ENCODE data around the gene RARG.

The RARG gene

DNA sequence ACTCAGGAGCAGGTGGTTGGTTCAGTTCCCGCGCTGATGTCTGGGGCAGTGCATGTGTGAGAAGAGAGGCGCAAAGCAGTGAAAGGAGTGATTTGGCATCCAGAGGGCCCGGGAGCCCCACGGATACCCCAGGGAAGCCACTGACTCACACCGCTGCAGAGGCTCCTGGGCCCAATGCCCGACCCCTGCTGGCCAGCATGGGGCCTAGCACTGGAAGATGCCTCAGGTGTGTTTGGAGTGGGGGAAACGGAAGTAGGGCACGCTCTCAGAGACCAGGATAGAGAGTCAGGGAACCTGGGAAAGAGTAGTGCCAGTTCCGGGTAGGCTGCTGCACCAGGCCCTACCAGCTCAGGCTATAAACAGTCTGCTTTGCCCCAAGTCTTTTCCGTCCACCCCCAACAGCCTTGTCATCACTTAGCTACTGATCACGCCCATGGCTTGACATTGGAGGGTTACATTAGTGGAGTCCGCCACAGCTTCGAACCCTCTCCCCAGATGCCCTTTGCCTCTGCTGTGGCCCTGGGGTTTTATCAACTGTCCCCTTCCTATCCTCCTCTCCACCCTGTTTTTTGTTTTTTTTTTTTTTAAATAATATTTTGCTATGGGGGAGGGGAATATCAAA is 41.8 kb downstream of the RARG start:
- peak; percentile 89 for DNase-seq

DNA sequence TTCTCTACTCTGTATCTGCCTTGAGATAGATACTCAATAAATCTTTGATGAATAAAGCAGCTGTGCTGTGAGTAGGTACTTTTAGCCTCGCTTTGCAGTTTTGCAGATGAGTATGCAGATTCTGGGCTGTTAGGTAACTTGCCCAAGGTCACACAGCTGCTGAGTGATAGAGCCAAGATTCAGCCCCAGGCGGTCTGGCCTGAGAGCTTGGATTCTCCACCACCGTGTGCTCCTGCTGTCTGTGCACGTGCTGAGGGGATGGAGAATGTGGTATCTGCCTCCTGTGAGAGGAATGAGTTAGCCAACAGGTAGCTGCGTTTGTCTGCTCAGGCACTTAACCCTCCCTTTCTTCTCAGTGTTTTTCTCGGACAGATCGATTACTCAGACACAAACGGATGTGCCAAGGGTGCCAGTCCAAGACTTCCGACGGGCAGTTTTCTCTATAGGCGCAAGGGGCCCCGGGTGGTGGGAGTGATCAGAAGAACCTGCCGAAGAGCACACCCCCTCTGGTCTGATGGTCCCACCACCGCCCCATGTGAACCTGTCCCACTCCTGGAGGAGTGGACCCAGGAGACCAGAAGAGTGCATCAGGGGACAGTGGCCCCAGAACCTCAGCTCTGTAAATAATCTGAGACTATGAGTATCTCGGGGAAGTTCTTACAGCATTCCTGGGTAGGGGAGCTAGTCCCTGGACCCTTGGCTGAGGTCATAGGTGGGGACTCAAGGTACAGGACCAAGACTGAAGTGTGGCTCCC is 44.7 kb downstream of the RARG start:
- DNase-seq: peak; percentile 81

DNA sequence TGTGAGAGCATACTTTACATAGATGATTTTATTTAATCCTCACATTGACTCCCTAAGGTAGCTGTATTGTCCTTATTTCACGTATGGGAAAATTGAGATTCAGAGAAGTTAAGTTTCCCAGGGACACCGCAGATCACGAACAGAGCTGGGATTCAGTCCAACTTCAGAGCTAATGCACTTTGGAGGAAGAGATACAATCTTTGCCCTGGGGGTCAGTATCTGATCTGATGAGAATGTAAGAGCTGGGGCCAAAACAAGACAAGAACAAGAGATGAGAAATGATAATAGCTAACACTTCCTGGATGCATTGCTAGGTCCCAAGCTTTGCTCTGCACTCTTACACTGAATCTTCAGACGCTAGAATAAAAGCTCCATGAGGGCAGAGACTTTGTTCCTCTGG is 45.3 kb downstream of the RARG start:
- DNase-seq: peak; percentile 68

- peak; percentile 46 for DNase-seq
These were observed 46.3 kb downstream of the RARG start for GRCh38 chr12:53185582-53186153.

DNA sequence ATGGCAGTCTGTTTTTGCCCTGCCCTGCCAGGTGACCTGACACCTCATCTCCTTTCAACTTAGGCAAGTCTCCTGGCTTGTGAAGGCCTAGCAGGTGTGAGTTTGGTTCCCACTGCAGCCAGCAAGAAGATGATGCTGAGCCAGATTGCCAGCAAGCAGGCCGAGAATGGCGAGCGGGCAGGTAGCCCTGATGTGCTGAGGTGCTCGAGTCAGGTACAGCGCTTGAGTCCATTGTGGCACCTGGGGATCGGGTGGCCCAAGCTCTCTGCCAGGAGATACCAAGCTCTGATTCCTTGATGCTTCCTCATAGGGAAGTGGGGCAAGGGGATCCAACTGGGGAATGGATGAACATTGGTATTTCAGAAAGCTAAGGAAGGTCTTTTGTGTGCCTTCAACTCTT is 47.2 kb downstream of the RARG start:
- peak; percentile 48 for DNase-seq

- DNase-seq: no peak
These were observed 49.1 kb downstream of the RARG start for GRCh38 chr12:53182903-53183302.

DNA sequence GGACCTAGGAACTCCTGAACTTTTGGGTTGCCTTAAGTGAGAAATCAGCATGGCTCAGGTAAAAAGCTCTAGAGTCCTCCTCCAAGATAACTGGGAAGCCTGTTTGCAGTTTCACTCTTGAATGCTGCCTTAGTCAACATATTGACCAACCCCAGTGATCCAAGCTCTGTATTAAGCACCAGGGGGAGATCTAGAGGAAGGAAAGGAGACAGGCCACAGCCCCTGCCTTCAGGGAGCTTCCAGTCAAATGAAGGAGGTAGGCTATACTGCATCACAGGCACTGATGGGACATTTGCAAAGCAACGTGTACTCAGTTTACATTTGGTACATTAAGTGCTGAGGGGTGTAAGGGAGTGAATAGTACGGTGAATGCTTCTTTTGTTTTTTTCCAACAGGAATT is 50.1 kb downstream of the RARG start:
- DNase-seq: no peak

DNA sequence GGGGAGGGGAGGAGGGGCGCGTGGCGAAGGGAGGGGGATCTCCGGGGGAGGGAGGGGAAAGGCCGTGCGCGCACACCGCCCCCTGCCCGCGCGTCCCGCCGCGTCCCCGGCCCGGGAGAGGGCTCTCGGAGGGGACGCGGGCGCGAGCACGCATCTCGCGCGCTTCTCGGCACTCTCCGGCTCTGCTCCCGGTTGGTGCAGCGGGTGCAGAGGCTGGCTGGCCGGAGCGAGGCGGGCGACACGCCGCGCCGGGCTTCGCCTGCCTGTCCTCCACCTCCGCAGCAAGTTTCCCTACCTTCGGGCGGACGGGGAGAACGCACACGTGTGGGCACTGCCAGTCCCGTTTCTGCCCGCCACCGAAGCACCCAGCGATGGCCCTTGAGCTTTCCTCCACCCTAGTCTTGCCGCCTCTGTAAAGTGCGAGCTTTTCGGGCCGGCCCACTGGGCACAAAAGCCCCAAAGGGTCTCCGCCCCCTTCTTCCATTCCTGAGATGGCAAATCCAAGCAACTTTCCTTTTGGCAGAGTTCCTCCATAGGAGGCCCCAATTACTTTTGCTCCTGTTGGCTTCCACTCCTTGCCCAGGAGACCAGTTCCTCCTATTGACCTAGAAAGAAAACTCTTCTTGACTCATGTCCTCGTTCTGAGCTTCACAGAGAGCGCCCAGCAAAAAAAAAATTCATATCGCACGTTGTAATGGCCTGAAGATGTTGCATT is 50.9 kb downstream of the RARG start:
- DNase-seq: peak; percentile 94

GRCh38 chr12:53180220-53180930 is 51.6 kb downstream of the RARG start, which contains the start of the genes CSAD and ZNF740:
TSS of gene CSAD (minus strand) at chr12:53180925. CDS start at chr12:53173470, 7,455 bp downstream.
TSS of gene ZNF740 (plus strand) at chr12:53180722. CDS start at chr12:53181984, 1,262 bp downstream.
- peak; percentile 100 for DNase-seq

- DNase-seq: no peak
These were observed 52.3 kb downstream of the RARG start for GRCh38 chr12:53179687-53180219.

DNA sequence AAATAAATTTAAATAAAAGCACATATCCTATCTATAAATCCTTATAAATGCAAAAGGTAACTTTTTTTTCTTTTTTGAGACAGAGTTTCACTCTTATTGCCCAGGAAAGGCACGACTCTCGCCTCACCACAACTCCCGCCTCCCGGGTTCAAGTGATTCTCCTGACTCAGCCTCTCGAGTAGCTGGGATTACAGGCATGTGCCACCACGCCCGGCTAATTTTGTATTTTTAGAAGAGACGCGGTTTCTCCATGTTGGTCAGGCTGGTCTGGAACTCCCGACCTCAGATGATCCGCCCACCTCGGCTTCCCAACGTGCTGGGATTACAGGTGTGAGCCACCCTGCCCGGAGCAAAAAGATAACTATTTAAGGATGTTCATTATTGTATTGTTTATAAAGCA is 53.2 kb downstream of the RARG start:
- peak; percentile 16 for DNase-seq

DNA sequence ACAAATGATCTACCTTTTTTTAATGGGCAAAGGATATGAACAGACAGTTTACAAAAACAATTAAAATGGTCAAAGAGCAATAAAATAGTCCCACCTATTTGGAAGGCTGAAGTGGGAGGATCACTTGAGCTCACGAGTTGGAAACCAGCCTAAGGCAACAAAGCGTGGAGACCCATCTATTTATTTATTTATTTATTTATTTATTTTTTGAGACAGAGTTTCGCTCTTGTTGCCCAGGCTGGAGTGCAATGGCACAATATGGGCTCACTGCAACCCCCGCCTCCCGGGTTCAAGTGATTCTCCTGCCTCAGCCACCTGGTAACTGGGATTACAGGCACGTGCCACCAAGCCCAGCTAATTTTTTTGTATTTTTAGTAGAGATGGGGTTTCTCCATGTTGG is 54.6 kb downstream of the RARG start:
- DNase-seq: peak; percentile 11

- DNase-seq: no peak
These were observed 55.3 kb downstream of the RARG start for GRCh38 chr12:53176750-53177149.

DNA sequence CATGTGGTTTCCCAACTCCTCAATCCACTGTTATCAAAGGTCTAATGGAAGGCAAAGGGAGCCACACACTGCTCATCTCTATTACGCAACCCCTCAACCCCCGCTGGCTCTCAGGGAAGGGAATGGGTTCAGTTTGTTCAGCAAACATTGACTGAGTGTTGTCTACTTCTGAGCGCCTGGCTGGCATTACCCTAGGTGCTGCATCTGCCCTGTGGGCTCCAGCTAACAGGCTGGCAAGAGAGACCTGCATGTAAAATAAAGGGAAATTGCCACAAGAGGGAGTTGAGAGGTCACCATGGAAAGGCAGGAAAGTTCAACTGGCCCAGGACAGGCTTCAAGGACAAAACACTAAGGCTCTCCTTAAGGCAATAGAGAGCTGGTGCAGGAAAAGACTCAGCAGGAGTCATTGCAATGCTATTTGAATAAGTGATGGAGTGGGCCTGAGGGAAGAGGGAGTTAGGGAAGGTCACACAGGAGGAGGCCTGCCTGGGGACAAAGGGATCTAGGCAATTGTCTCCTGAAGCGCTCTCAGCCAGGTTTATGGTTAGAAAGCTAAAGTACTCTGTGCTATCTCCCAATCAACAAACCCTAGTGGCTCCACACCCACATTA is 57.0 kb downstream of the RARG start:
- peak; percentile 94 for DNase-seq

GRCh38 chr12:53173085-53173715 is 58.8 kb downstream of the RARG start:
- peak; percentile 90 for DNase-seq

GRCh38 chr12:53172352-53172751 is 59.7 kb downstream of the RARG start:
- peak; percentile 89 for DNase-seq

- DNase-seq: no peak
These were observed 60.2 kb downstream of the RARG start for GRCh38 chr12:53171725-53172329.

DNA sequence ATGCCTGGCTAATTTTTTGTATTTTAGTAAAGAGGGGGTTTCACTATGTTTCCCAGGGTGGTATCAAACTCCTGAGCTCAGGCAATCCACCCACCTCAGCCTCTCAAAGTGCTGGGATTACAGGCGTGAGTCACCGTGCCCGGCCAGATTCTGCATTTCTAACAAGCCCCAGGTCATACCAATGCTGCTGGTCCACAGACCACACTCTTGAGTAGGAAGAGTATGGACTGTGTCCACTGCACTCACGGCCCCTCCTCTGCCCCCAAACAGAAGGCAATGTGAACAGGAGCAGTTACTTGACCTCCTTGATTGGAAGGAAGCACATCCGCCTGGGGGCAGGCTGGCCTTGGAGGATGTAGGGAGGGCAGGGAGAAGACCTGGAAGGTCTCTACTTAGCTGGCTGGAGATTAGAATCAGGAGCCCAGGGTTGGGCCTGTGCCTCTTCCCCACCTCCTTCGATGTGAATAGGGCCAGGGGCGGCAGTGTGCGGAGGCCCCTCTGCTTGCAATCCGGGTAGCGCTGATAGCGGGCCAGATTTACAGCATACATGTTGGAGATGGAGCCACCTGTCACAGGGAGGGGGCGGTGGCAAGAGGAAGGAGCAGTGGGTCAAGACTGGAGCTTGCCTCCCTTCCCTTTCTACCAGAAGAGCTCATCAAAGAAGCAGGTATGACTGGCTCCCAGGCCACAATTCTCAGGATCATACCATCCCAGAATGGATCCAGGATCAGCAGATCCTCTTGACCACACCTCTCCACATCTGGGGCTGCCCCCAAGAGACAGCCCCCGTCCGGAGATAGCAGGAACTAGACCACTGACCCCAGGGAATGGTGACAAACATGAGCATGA is 60.9 kb downstream of the RARG start:
- peak; percentile 82 for DNase-seq

- no peak for DNase-seq
These were observed 61.8 kb downstream of the RARG start for GRCh38 chr12:53170215-53170614.

GRCh38 chr12:53169644-53170043 is 62.4 kb downstream of the RARG start:
- no peak for DNase-seq
